MM.1S (cell line): ENCODE results near the gene FAM118A.

ENCODE experiments used
- DNase-seq: peaks from one replicate; pipeline ENCODE4 v3.0.0-alpha.2; 2015
- H2AFZ ChIP-seq: fragments of 300-600 bp; sonication (generic); 2 replicates; pipeline ENCODE4 v1.6.0; 2016; ENCODE audit warnings: antibody characterized with exemption, low read length
- H3F3A ChIP-seq: fragments of 300-600 bp; sonication (generic); 2 replicates; pipeline ENCODE4 v1.6.1; 2016; ENCODE audit warnings: mild to moderate bottlenecking, antibody characterized with exemption, low read length, moderate library complexity, mixed read lengths; ENCODE audit not compliant: insufficient read depth
- H3K27ac ChIP-seq: fragments of 300-600 bp; sonication (generic); 2 replicates; pipeline ENCODE4 v1.5.1; 2016; ENCODE audit warnings: mild to moderate bottlenecking, low read length
- H3K27me3 ChIP-seq: fragments of 300-600 bp; sonication (generic); replicated peaks from 2 replicates; pipeline ENCODE4 v1.6.0; 2016; ENCODE audit warnings: low read length; ENCODE audit not compliant: insufficient read depth
- H3K36me3 ChIP-seq: fragments of 300-600 bp; sonication (generic); replicated peaks from 2 replicates; pipeline ENCODE4 v1.6.1; 2016; ENCODE audit warnings: mild to moderate bottlenecking, low read length, mixed read lengths; ENCODE audit not compliant: insufficient read depth
- H3K4me1 ChIP-seq: fragments of 300-600 bp; sonication (generic); 2 replicates; pipeline ENCODE4 v1.6.1; 2016; ENCODE audit warnings: low read length, mixed read lengths
- H3K4me2 ChIP-seq: fragments of 300-600 bp; sonication (generic); 2 replicates; pipeline ENCODE4 v1.6.0; 2016; ENCODE audit warnings: low read depth, low read length
- H3K4me3 ChIP-seq: fragments of 300-600 bp; sonication (generic); 2 replicates; pipeline ENCODE4 v1.5.1; 2016; ENCODE audit warnings: low read length, mixed read lengths
- H3K79me2 ChIP-seq: fragments of 300-600 bp; sonication (generic); 2 replicates; pipeline ENCODE4 v1.6.1; 2016; ENCODE audit warnings: mixed run types, low read length, mixed read lengths
- H3K9ac ChIP-seq: fragments of 300-600 bp; sonication (generic); 2 replicates; pipeline ENCODE4 v1.6.1; 2016; ENCODE audit warnings: low read length, mixed read lengths
- H3K9me2 ChIP-seq: fragments of 300-600 bp; sonication (generic); replicated peaks from 2 replicates; pipeline ENCODE4 v1.6.1; 2016; ENCODE audit warnings: mild to moderate bottlenecking, low read length, mixed read lengths; ENCODE audit not compliant: insufficient read depth
- H3K9me3 ChIP-seq: fragments of 300-600 bp; sonication (generic); replicated peaks from 2 replicates; pipeline ENCODE4 v1.6.1; 2016; ENCODE audit warnings: mild to moderate bottlenecking, low read length, mixed read lengths; ENCODE audit not compliant: insufficient read depth
- H4K20me1 ChIP-seq: fragments of 300-600 bp; sonication (generic); 2 replicates; pipeline ENCODE4 v1.6.1; 2016; ENCODE audit warnings: mild to moderate bottlenecking, low read length, moderate library complexity, mixed read lengths; ENCODE audit not compliant: insufficient read depth
- EZH2 ChIP-seq: fragments of 300-600 bp; sonication (generic); optimal IDR thresholded peaks from 2 replicates; pipeline ENCODE3; 2017; ENCODE audit warnings: low read depth, mild to moderate bottlenecking, antibody characterized with exemption, low read length, mixed read lengths
- EZH2phosphoT487 ChIP-seq: fragments of 300-600 bp; sonication (generic); IDR thresholded peaks from 2 replicates; pipeline ENCODE4 v1.6.1; 2018; ENCODE audit warnings: antibody characterized with exemption, low read length
- TF ChIP-seq, protein P1 (sequence below): fragments of 300-600 bp; sonication (generic); IDR thresholded peaks from 2 replicates; pipeline ENCODE4 v1.5.1; 2016; ENCODE audit warnings: antibody characterized with exemption, low read length, mixed read lengths

The FAM118A gene

GRCh38 chr22:45337536-45337935 lies 27.8 kb downstream of the FAM118A start:
- Histone ChIP-seq H3K4me2 (no peak overlapping the region), H3K79me2 (no peaks in the 10 kb centered on the region), H3K36me3 (peaks cover 3% of the 10 kb centered on the region; the same call in 1 of the 2 replicates)

GRCh38 chr22:45338795-45339194 lies 29.1 kb downstream of the FAM118A start:
- no peak overlapping the region for H3K4me2 ChIP-seq
- H3K36me3 ChIP-seq: peaks cover 3% of the 10 kb centered on the region; the same call in 1 of the 2 replicates
- no peak overlapping the region for H2AFZ ChIP-seq
- H3F3A ChIP-seq: no peaks in the 10 kb centered on the region
- no peaks in the 10 kb centered on the region for H3K9me2 ChIP-seq
- DNase-seq: no peak
- no peaks in the 10 kb centered on the region for H3K9me3 ChIP-seq
- H3K27me3 ChIP-seq: no peaks in the 10 kb centered on the region
- H3K4me3 ChIP-seq: no peak overlapping the region
- TF ChIP-seq EZH2phosphoT487 (no peak), EZH2 (no peak)
- TF ChIP-seq, protein P1, sequence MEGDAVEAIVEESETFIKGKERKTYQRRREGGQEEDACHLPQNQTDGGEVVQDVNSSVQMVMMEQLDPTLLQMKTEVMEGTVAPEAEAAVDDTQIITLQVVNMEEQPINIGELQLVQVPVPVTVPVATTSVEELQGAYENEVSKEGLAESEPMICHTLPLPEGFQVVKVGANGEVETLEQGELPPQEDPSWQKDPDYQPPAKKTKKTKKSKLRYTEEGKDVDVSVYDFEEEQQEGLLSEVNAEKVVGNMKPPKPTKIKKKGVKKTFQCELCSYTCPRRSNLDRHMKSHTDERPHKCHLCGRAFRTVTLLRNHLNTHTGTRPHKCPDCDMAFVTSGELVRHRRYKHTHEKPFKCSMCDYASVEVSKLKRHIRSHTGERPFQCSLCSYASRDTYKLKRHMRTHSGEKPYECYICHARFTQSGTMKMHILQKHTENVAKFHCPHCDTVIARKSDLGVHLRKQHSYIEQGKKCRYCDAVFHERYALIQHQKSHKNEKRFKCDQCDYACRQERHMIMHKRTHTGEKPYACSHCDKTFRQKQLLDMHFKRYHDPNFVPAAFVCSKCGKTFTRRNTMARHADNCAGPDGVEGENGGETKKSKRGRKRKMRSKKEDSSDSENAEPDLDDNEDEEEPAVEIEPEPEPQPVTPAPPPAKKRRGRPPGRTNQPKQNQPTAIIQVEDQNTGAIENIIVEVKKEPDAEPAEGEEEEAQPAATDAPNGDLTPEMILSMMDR: no peak
- H3K79me2 ChIP-seq: no peaks in the 10 kb centered on the region
- no peak overlapping the region for H3K9ac ChIP-seq
- no peak overlapping the region for H3K27ac ChIP-seq
- no peaks in the 10 kb centered on the region for H3K4me1 ChIP-seq
- no peaks in the 10 kb centered on the region for H4K20me1 ChIP-seq

More at GRCh38 chr22:45337536-45337935, 27.8 kb downstream of the FAM118A start:
- H3K9ac ChIP-seq: no peak overlapping the region
- H2AFZ ChIP-seq: no peak overlapping the region
- H3K4me1 ChIP-seq: no peaks in the 10 kb centered on the region
- no peaks in the 10 kb centered on the region for H4K20me1 ChIP-seq
- no peaks in the 10 kb centered on the region for H3K27me3 ChIP-seq
- H3K4me3 ChIP-seq: no peak overlapping the region
- H3F3A ChIP-seq: no peaks in the 10 kb centered on the region
- H3K9me3 ChIP-seq: no peaks in the 10 kb centered on the region
- H3K27ac ChIP-seq: no peak overlapping the region
- no peak for DNase-seq
- no peaks in the 10 kb centered on the region for H3K9me2 ChIP-seq
- TF ChIP-seq EZH2phosphoT487: no peak
- TF ChIP-seq, protein P1: no peak
- TF ChIP-seq EZH2: no peak

- Histone ChIP-seq H3F3A (no peaks in the 10 kb centered on the region), H3K4me2 (no peak overlapping the region), H3K9me2 (no peaks in the 10 kb centered on the region), H3K36me3 (no peaks in the 10 kb centered on the region), H3K27ac (no peak overlapping the region), H3K4me1 (no peaks in the 10 kb centered on the region), H3K27me3 (no peaks in the 10 kb centered on the region), H3K9ac (no peak overlapping the region), H3K79me2 (no peaks in the 10 kb centered on the region), H3K9me3 (no peaks in the 10 kb centered on the region), H4K20me1 (no peaks in the 10 kb centered on the region), H3K4me3 (no peak overlapping the region), H2AFZ (no peak overlapping the region)
- DNase-seq: no peak
- TF ChIP-seq EZH2phosphoT487 (no peak), EZH2 (no peak)
- TF ChIP-seq, protein P1: no peak
Observed at GRCh38 chr22:45340323-45340722, 30.6 kb downstream of the FAM118A start.
